ENCODE data around the gene ABCA2.

GRCh38 chr9:136958898-136959850 lies 68.9 kb downstream of the ABCA2 start:
- TF ChIP-seq POLR2AphosphoS5 (IDR thresholded peaks at IDR 0.05) (no peak), CTCF (IDR thresholded peaks at IDR 0.05) (no peak)
